Activated naive CD4-positive, alpha-beta T cell treated with anti-CD3 and anti-CD28 coated beads, Interleukin-2, amount 10 ng/mL, durations not matched to agents 5 hours and 36 hours (primary cell): ENCODE measurements around the gene MARS2. TPM values are rescaled to one million over a fixed set of nuclear protein-coding genes. Genes with fewer than 3 reads are reported as not detected.

Experiments used
- total RNA-seq, 2 experiments: library from RNA; stranded (reverse); gene quantifications; one replicate each; pipeline ENCODE4 v1.2.3, GENCODE V29; 2021

The MARS2 gene
- 10 to 100 TPM; 11.1 to 12.7 TPM for total RNA-seq

GRCh38 chr2:197705121-197705911, at the start of gene MARS2:
TSS of gene MARS2 (plus strand) at chr2:197705369. CDS start at chr2:197705406, 37 bp downstream.

GRCh38 chr2:197675246-197675645, 29.9 kb upstream of the MARS2 start, which contains the start of gene RFTN2:
TSS of gene RFTN2 (minus strand) at chr2:197675587. CDS start at chr2:197675458, 129 bp downstream.

Other genes starting within 250 kb of the MARS2 start
- gene HSPD1, start 205.5 kb upstream of the MARS2 start, total RNA-seq: 100 to 1,000 TPM; 179 to 183 TPM
- gene HSPE1, start 205.0 kb upstream of the MARS2 start, total RNA-seq: 10 to 100 TPM; 73.8 to 74.3 TPM
- gene MOB4, start 189.3 kb upstream of the MARS2 start, total RNA-seq: 10 to 100 TPM; 17.2 TPM
- not detected for gene RFTN2, start 29.8 kb upstream of the MARS2 start, total RNA-seq
- gene BOLL, start 80.0 kb downstream of the MARS2 start, total RNA-seq: not detected
- 1 to 10 TPM; 2.2 to 2.6 TPM for gene PLCL1, start 99.2 kb downstream of the MARS2 start, total RNA-seq